HFFc6 (cell line): Measurements from ENCODE around the gene FNDC8. TPM values are rescaled to one million over a fixed set of nuclear protein-coding genes. Genes with fewer than 3 reads are reported as not detected.

Source experiments
- DNase-seq: peaks from one replicate; pipeline ENCODE4 v3.0.0-alpha.2; 2018
- H3K27ac Mint-ChIP-seq: 2 replicates; pipeline ENCODE4 v1.8.0; 2020; ENCODE audit warnings: mild to moderate bottlenecking, mixed read lengths
- H3K27me3 Mint-ChIP-seq: 2 replicates; pipeline ENCODE4 v1.8.0; 2021; ENCODE audit warnings: mild to moderate bottlenecking, moderate library complexity, mixed read lengths; ENCODE audit not compliant: insufficient read depth
- H3K36me3 Mint-ChIP-seq: 2 replicates; pipeline ENCODE4 v1.8.0; 2021; ENCODE audit warnings: low read depth, mixed read lengths
- H3K4me1 Mint-ChIP-seq: 2 replicates; pipeline ENCODE4 v1.8.0; 2020; ENCODE audit warnings: low read depth, mixed read lengths
- H3K4me3 Mint-ChIP-seq: 2 replicates; pipeline ENCODE4 v1.8.0; 2020; ENCODE audit warnings: mild to moderate bottlenecking, moderate library complexity, mixed read lengths
- H3K9me3 Mint-ChIP-seq: 2 replicates; pipeline ENCODE4 v1.8.0; 2020; ENCODE audit warnings: mild to moderate bottlenecking, mixed read lengths
- CTCF ChIP-seq: fragments of 200-600 bp; sonication (generic); IDR thresholded peaks from 2 replicates; pipeline ENCODE4 v1.5.0; 2021; ENCODE audit warnings: antibody characterized with exemption, mild to moderate bottlenecking
- total RNA-seq, 6 experiments: library from RNA; stranded (reverse); fragmentation: NEBNext Ultra II Directional; extraction: Animal tissue kit (Norgen Biotek cat#: 25700); gene quantifications; 2 replicates in 1 of 6; 3 replicates in 5 of 6; pipeline ENCODE4 v1.2.3, GENCODE V29; 2021

FNDC8 gene
- total RNA-seq, 6 experiments from 2014 or later: not detected

GRCh38 chr17:35116845-35117244 is 4.6 kb upstream of the FNDC8 start:
- Mint-ChIP-seq H3K36me3 (peaks cover 7% of the 10 kb centered on the region; the same call in 1 of the 2 replicates), H3K27me3 (peaks cover 2% of the 10 kb centered on the region), H3K4me3 (no peak overlapping the region; the same call in 1 of the 2 replicates), H3K27ac (peak overlapping the region; percentile 36; the same call in 1 of the 2 replicates), H3K9me3 (no peaks in the 10 kb centered on the region), H3K4me1 (peaks cover 37% of the 10 kb centered on the region)
- no peak for DNase-seq
- no peak for TF ChIP-seq CTCF

GRCh38 chr17:35117984-35118383 is 3.4 kb upstream of the FNDC8 start:
- DNase-seq: peak; percentile 48
- TF ChIP-seq CTCF: peak; percentile 60
- Mint-ChIP-seq H3K27ac (peak overlapping the region; percentile 32), H3K27me3 (peaks cover 2% of the 10 kb centered on the region), H3K4me3 (peak overlapping the region; percentile 96), H3K36me3 (peaks cover 7% of the 10 kb centered on the region; the same call in 1 of the 2 replicates), H3K9me3 (no peaks in the 10 kb centered on the region), H3K4me1 (peaks cover 37% of the 10 kb centered on the region)

GRCh38 chr17:35119370-35120165 is 1.8 kb upstream of the FNDC8 start, which contains the start of gene RAD51D:
Gene RAD51D (minus strand): TSS chr17:35119860. CDS start chr17:35119613, 247 bp downstream.
- Mint-ChIP-seq H3K4me1 (peaks cover 37% of the 10 kb centered on the region), H3K36me3 (peaks cover 7% of the 10 kb centered on the region; the same call in 1 of the 2 replicates), H3K27ac (peak within 1 kb of the TSS; percentile 87), H3K27me3 (peaks cover 2% of the 10 kb centered on the region), H3K9me3 (no peaks in the 10 kb centered on the region), H3K4me3 (peak within 1 kb of the TSS; percentile 96)
- DNase-seq: peak; percentile 30
- TF ChIP-seq CTCF: peak; percentile 98

GRCh38 chr17:35127751-35128514 is 6.5 kb downstream of the FNDC8 start:
- H3K4me3 Mint-ChIP-seq: no peak overlapping the region

More at GRCh38 chr17:35127751-35128514, 6.5 kb downstream of the FNDC8 start:
- no peaks in the 10 kb centered on the region for H3K9me3 Mint-ChIP-seq
- peaks cover 7% of the 10 kb centered on the region; the same call in 1 of the 2 replicates for H3K36me3 Mint-ChIP-seq
- DNase-seq: peak; percentile 56
- peak overlapping the region; percentile 64 for H3K27ac Mint-ChIP-seq
- no peaks in the 10 kb centered on the region; the same call in 1 of the 2 replicates for H3K27me3 Mint-ChIP-seq
- peaks cover 25% of the 10 kb centered on the region for H3K4me1 Mint-ChIP-seq
- no peak for TF ChIP-seq CTCF
